ENCODE measurements around the gene LITAF.
A peak's percentile ranks its signal among the peaks of the same experiment; 100 is the strongest.
"Not testable (repeated sequence)": the region's sequence is repeated elsewhere in the genome, so short reads cannot be mapped to it uniquely, and the experiment has no call there.

Gene LITAF

DNA sequence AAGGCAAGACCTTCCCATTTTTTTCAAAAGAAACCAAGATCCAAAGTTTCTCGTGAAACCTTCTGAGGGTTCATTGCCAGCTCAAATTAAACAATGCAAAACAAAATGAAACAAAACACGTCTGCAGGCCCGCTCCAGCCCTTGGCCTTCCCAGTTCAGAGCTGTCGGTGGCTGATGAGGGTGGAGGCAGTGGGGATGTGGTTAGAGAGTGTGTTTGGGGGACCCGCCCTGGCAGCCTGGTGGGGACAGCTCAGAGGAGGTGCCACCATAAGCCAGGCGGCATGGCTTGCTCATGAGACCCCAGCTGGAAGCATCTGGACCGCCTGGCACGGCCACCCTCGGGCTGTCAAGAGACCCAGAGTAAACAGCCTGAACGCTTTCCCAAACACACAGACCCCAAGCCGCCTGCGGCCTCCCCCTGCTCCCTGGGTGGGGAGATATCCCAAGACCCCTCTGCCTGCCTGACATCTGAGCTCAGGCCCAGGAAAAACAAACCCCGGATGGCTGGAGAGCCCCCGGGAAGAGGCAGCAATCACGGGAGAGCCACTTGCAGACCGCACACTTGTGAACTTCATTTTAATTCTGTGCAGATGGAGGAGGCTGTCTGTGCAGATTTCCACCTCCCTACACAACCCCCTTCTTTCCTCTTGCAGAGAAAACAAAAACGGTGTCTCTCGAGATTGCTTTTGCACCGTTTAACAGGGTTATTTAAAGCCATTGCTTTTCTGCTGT is 35.4 kb upstream of the LITAF start:
- intact Hi-C loops (cut with DNase I) = no loop called here
- DNase-seq = peak in 1 of 10 donors; percentile 82

DNA sequence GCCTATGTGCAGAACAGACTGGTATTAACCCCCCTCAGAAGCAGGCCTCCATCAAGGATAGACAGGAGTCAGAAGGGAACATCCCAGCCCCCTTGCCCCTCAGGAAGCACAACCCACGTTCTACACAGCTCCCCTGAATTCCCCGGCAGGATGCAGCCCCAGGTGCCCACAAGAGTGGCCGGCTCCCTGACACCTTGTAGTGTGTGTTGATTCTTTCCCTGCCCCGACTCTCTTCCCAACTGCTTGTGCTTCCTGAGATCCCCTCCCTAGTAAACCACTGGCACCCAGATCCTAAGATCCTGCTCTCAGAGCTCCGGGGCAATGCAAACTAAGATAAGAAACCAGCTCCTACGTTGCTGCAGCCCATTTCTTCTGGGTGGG is 34.8 kb upstream of the LITAF start:
- intact Hi-C loops (cut with DNase I) = no loop called here
- peak in 1 of 10 donors; percentile 38 for DNase-seq

DNA sequence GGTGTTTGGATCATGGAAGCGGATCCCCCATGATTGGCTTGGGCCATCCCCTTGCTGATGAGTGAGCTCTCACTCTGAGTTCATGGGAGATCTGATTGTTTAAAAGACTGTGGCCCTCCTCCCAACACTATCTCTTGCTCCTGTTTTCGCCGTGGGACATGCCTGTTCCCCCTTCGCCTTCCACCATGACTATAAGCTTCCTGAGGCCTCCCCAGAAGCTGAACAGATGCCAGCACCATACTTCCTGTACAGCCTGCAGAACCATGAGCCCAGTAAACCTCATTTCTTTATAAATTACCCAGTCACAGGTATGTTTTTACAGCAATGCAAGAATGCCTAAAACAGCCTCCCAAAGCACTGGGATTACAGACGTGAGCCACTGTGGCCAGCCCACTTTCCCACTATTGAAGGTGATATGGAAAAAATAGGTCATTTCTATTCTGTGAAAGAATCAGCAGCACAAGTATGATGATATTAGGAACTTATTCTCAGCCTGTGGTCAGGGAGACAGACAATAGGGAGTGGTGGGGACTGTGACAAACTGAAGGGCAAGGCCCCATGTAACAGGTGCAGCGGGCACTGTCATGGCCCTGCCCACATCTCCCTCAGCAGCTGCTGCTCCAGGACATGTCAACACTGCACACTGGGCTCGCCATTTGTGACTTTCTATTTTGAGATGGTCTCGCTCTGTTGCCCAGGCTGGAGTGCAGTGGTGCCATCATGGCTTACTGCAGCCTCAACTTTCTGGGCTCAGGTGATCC is 33.7 kb upstream of the LITAF start:
- intact Hi-C loops (cut with DNase I) = no loop called here
- peak in 1 of 10 donors; percentile 15 for DNase-seq

DNA sequence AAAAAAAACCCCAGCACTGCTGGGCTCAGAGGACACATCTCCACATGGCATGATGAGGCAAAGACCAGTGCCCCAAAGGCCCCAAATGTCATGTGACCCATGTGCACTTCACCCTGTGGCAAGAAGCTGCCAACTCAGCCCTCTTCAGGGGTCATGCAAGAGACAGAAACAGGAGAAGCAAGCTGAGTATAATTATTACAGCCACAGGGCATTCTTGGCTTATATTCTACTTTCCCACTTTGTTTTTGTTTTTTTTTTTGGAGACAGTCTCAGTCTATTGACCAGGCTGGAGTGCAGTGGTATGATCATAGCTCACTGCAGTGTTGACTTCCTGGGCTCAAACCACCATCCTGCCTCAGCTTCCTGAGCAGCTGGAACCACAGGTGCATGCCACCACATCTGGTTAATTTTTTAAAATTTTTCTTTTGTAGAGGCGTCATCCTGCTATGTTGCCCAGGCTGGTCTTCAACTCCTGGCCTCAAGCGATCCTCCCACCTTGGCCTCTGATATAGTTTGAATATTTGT is 32.7 kb upstream of the LITAF start:
- intact Hi-C loops (cut with DNase I) = no loop called here
- DNase-seq = peak in 2 of 10 donors; percentile 41 to 49

DNA sequence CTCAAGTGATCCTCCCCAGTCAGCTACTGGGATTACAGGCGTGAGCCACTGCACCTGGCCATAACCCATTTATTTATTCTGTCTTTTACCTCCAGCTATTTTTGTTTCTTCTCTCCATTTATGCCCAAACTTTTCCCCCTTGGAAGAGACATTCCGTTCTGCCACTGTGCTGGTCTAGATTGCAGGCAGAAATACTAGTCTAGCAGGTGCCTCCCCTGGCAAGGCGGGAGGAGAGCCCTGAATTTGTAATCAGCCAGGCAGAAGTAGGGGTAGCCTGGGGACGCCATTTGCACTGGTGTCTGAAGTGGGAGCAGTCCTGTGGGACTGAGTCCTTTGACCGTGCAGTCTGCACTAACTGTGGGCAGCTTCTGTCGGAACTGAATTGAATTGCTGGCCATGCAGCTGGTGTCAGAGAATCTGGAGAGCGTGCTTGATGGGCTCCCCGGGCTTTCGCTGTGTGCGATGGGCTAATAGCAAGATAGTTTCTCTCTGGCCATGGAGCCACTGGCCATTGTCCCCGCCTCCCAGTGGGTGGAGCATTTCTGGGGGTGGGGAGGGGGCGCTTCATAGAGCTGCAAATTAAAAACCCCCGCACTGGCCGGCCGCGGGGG is 31.5 kb upstream of the LITAF start:
- intact Hi-C loops (cut with DNase I) = no loop called here
- peak in 3 of 10 donors; percentile 42 to 57 (median 55) for DNase-seq

DNA sequence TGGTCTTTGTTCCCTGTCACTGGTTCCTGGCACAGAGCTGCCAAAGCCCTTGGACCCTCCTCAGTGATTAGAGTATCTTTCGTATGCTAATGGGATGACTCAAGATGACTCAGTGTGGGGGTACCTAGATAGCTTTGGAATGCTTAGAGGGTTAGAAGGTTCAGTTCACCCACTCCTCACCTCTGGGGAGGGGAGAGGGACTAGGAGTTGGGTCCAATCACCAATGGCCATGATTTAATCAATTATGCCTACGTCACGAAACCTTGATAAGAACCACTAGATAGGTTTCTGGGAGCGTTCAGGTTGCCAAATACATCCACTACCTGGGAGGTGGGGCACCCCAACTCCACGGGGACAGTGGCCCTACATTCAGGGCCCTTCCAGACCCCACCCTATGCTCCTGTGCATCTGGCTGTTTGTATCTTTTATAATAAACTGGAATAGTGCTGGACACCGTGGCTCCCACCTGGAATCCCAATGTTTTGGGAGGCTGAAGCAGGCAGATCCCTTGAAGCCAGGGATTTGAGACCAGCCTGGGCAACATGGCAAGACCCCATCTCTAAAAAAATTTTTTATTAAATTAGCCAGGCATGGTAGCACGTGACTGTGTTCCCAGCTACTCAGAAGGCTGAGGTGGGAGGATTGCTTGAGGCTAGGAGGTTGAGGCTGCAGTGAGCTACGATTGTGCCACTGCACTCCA is 29.2 kb upstream of the LITAF start:
- intact Hi-C loops (cut with DNase I) = no loop called here
- DNase-seq = peak in 3 of 10 donors; percentile 6 to 14 (median 14)

DNA sequence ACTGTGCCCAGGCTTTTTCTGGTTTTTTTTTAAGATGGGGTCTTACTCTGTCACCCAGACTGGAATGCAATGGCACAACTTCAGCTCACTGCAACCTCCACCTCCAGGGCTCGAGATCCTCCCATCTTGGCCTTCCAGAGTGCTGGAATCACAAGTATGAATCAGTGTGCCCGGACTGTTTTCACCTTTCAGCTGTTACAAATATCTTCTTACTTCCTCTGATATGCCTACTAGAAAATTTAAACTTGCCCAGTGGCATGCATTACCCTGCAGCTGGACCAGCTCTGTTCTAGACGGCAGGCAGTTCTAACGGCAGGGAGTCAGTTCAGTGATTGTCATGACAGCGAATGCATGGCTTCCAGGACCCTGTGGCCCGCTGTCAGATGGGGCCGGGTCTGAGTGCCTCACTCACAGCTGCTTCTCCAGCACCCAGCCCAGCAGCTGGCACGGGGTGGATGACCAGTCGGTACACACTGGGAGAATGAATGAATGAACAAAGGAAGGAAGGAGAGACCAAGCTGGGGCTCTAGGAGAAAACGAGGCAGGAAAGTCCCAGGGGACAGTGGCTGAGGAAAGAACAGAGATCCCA is 28.0 kb upstream of the LITAF start:
- DNase-seq = peak in 4 of 10 donors; percentile 24 to 82 (median 56)
- intact Hi-C loops (cut with DNase I) = no loop called here

DNA sequence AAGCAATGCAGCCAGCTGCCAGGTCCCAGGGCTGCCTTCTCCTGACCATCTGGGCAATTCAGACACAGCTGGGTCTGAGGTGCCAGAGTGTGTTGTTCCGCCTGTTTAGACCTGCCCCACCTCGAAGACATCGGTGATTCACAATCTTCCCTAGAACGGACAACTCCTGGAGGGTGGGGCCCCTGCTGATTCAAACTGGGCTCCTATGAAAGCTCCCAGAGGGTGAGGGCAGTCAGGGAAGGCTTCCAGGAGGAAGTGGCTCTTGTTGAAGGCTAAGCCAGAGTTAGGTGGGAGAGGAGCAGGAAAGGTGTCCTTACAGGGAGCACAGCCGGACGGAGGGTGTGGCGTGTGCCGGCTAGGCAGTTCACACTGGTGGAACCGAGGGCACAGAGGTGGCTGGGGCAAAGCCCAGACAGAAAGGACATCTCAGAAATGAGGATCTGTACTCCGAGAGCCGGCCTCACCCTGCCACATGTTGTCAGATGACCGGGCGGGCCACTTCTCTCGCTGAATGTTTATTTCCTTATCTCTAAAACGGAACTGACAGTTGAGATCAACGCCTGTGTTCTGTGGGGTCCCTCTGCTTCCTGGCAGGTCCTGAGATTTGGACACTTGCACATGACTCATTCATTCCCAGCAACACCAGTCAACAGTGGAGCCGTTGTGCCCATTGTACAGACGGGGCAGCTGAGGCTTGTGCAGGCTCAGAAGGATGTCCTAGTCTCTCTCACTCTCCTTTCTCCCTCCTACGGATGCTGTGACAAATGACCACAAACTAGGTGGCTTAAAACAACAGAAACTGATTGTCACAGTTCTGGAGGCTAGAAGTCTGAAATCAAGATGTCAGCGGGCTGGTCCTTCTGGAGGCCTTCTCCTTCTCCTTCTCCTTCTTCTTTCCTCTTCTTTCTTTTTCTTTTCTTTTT is 26.9 kb upstream of the LITAF start:
- peak in 4 of 10 donors; percentile 50 to 87 (median 59) for DNase-seq
- intact Hi-C loops (cut with DNase I) = no loop called here

DNA sequence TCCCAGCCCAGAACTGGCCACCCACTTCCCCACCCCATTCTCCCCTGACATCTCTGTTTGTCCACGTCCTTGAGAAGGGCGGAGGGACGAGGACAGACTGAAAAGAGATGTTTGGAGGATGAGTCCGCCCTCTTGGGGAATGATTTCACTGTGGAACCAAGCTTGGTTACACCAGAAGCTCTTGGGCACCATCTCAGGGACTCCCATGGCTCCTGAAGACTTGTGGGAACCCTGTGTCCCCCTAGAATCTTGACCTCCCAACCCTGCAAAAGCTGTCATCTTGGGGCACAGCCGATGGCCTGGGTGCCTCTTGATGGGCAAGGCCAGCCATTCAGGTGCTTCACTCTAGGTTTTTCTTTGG is 25.9 kb upstream of the LITAF start:
- intact Hi-C loops (cut with DNase I) = no loop called here
- DNase-seq = peak in 2 of 10 donors; percentile 6 to 20

DNA sequence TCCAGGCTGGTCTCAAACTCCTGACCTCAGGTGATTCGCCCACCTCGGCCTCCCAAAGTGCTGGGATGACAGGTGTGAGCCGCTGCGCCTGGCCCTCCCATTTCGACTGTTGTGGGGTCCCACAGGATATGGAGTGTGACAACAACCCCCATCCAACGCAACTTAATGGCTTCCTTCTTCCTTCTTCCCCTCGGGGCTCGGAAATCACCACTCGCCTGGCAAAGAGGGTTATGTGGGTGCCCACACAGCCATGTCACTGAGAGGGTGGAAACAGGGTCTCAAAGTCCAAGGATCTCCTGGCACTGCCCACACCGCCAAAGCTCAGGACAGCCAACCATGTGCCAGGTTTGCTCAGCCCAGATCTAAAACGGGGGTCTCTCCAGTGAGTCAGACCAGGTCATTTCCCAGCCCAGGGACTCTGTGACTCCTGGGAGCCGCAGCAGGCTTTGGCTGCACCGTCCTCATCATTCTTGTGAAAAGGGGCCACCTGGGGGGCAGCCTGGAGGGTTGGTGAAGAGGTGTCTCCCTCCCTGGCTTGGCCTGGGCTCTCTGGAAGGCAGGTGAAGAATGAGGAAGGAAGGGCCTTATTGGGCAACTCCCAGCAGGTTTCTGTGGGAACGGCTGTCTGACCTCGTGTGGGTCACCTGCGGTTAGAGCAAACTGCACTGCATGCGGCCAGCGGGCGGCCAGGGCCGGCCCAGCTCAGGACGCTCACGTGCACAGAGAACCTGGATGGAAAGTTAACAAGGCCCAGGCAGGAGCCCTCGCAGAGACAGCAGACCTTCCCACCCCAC is 25.3 kb upstream of the LITAF start:
- intact Hi-C loops (cut with DNase I) = no loop called here
- DNase-seq = peak in 4 of 10 donors; percentile 33 to 86 (median 69)

DNA sequence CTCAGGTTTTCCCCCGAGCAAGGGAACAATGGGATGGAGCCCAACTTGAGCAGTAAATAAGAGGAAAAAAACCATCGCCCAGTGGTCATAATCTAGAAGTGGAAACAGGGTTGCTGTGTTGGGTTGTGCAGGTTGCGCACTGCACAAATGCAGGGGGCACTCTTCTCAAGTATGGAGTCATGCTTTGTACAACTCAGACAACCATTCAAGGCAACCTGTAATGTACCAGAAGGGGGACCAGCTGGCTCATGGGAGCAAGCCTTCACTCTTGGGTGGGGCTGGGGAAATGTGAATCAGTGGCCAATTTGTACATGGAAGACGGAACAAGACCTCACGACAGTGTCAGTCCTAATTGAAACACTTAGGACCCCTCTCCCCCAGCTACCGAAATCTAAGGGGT is 23.9 kb upstream of the LITAF start:
- intact Hi-C loops (cut with DNase I) = no loop called here
- no peak for DNase-seq

DNA sequence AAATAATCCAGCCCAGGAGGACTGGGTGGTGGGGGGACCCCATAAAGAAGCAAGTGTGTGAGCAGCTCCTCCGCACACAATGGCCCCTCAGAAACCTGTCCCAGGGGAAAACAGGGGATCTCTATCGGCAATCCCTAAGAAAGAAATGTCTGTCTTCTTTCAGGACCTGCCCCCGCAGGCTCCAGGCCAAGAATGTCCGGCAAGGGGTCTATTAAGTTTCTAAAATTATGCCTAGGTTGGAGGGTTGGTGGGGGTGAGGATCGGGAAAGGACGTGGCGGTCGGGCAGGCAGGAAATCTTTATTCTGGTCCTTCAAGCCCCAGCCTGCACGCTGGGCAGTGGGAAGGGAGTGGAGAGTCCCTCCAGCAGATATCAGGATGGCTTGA is 23.4 kb upstream of the LITAF start:
- peak in 3 of 10 donors; percentile 40 to 51 (median 47) for DNase-seq
- intact Hi-C loops (cut with DNase I) = no loop called here

DNA sequence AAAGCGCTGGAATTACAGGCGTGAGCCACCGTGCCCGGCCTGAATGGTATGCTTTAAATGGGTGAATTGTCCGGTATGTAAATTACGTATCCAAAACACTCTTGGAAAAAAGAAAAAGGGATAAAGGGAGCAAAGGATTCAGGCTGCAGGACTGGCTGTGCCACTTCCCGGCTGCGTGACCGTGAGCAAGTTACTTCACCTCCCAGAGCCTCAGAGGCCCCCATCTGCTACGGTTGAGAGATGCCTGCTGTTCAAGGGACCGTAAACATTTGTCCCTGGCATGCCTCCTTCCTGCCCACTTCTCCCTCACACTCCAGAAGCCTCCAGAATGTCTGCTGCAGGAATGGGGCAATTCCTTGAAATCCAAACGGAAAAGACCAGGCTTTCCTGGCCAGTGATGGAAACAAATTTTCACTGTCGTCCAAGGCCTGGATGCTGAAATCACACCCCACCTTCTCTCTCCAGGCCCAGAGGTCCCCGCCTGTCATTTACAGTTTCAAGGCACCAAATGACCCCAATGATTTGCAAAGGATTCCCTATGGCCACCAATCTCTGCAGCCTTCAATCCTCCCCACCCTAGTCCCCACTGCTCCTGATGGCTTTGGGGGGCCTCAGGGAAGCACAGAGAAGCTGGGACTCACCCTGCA is 22.9 kb upstream of the LITAF start:
- intact Hi-C loops (cut with DNase I) = no loop called here

DNA sequence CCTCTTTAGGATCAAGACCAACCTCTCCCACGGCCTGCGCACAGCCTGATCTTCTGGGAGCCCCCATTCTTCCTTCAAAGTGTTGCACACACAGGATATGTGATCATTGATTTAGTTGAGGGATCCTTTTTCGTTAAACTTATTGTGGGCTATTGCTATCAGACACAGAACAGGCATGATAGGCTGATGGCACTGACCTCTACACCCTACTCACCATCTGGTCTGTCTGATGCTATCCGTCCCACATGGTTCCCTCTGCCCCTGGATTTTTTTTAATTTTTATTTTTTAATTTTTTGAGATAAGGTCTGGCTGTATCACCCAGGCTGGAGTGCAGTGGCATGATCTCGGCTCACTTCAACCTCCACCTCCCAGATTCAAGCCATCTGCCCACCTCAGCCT is 19.2 kb upstream of the LITAF start:
- DNase-seq = peak in 2 of 10 donors; percentile 8 to 40
- intact Hi-C loops (cut with DNase I) = no loop called here

More for the DNA sequence above, 22.9 kb upstream of the LITAF start:
- peak in 3 of 10 donors; percentile 59 to 80 (median 66) for DNase-seq

DNA sequence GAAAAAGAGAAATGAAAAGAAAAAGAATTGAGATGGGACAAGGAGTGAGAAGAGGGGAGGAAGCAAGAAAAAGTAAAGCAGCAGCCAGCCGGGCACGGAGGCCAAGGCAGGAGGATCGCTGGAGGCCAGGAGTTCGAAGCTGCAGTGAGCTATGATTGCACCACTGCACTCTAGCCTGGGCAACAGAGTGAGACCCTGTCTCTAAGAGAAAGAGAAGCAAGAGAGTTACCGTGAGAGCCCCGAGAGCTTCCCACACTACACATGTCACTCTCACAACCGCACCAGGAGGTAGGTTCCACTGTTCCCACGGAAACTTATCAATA is 18.8 kb upstream of the LITAF start:
- DNase-seq = peak in 1 of 10 donors; percentile 3
- intact Hi-C loops (cut with DNase I) = no loop called here

DNA sequence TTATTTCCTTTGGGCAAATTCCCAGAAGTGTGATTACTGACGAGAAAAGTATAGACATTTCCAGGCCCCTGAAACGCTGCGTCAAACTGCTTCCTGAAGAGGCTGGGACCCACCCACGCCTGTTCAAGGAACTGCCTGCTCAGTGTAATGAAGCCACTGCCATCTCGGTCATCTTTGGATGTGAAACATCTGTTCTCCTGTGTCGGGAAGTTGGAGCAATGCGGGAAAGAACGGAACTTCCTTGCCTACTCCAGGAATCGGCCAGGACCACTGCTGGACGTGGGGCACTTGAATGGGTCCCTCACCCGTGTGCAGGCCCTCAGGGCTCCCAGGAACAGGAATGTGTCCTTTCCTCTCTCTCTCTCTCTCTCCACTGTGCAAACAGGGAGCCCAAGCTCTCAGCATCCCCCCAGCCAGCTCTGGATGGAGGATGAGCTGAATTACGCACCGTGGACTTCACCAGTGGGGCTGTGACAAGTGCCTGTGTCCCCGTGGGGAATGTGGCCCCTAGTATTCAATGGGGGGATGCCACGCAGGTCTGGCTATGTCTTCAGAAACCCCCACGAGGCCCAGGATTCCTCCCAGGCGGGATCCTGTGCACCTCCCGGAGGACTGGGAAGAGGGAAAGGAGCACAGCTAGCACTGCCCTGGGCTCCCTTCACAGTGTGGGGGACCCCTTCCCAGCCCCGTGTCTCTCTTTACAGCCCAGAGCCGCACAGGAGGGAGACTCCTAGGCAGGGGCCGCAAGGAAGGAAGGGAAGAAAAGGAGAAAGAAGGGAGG is 18.3 kb upstream of the LITAF start:
- peak in 2 of 10 donors; percentile 52 to 71 for DNase-seq
- intact Hi-C loops (cut with DNase I) = no loop called here

DNA sequence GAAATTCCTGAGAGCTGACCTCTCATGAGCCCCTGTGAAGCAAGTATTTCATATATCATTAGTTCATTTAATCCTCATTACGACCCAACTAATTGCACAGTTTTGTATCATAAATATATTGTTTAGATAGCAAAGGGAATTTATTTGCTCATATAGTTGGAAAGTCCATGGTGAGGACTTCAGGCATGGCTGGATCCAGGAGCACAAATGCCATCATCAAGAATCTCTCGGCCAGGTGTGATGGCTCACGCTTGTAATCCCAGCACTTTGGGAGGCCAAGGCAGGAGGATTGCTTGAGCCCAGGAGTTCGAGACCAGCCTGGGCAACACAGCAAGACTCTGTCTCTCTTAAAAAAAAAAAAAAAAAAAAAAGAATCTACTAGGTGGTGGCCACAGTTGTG is 17.6 kb upstream of the LITAF start:
- intact Hi-C loops (cut with DNase I) = not testable (repeated sequence)
- peak in 1 of 10 donors; percentile 4 for DNase-seq
